RPMI8226 (cell line): Measurements from ENCODE around the gene HEPACAM.

Experiments
- DNase-seq: peaks from one replicate; pipeline ENCODE4 v3.0.0-alpha.2; 2015

Gene HEPACAM

DNA sequence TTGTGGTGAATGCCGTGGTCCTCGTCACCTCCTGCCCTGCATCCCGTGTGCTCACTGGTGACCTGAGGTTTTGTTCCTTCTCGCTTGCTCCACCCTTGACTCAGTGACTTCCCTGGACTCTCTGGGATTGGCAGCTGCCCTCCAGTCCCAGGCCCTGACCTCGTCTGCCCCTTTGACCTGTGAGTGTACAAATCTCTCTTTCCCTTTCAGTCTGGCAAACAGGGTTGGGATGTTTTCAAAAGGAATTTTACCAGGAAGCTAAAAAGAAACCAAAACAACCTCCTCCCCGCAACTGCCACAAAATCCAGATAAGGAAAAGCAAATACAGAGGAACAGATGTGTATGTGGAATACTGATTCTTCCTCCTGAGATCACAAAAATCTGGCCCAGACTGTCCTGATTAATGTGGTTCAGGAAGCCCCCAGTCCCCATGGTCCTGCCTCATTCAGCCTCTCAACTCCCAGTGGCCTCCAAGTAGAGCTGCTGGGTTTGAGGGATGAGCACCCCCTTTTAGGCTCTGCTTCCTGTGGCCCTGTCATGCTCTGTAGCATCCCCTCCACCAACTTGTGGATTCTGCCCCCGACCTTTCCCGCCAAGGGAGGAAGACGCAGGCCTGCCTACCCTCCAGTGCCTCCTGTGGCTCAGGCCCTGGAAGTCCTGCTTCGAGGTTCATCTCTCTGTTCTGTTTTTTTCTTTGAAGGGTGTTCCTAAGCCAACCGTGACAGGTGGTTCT is 53.3 kb downstream of the HEPACAM start:
- no peak for DNase-seq

GRCh38 chr11:124880958-124881357 is 54.9 kb downstream of the HEPACAM start:
- DNase-seq: no peak

DNA sequence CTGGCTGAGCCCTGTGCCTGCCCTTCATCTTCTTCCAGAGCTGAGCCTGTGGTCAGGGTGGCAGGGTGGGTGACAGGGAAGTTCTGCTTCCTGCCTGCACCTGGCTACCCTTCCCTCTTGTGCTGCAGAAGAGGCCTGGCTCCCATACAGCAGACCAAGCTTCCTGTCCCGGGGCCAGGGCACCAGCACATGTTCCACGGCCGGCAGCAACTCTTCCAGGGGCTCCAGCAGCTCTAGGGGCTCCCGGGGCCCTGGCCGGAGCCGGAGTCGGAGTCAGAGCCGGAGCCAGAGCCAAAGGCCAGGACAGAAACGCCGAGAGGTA is 55.6 kb downstream of the HEPACAM start:
- no peak for DNase-seq

DNA sequence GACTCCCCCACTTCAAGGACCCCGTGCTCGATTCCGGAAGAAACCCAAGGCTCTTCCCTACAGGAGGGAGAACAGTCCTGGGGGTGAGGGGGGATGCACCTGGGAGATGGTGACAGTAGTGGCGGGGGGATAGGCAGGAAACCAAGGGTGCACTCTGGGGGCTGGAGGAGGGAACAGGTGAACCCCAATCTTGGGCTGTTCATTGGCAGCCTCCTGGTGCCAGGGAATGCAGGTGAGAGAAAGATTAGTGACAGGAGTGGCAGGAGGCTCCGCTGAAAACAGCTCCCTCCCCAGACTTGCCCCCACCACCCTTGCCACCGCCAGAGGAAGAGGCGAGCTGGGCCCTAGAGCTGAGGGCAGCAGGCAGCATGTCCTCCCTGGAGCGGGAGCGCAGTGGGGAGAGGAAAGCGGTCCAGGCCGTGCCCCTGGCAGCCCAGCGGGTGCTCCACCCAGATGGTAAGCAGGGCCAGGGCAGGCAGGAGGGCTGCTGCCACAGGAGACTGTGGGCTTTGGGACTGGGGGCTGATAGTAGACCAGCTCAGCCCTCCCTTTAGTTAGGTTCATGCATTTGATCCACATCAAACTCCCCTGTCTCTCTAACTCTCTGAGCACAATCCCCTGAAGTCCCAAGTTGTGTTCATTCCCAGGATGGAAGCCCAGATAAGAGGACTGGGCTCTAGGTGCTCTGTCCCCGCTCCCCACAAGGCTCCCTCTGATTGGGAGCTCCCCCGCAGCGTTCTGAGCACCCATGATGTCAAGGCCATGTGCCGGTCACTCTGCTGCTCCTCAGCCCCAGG is 56.2 kb downstream of the HEPACAM start:
- DNase-seq: no peak

DNA sequence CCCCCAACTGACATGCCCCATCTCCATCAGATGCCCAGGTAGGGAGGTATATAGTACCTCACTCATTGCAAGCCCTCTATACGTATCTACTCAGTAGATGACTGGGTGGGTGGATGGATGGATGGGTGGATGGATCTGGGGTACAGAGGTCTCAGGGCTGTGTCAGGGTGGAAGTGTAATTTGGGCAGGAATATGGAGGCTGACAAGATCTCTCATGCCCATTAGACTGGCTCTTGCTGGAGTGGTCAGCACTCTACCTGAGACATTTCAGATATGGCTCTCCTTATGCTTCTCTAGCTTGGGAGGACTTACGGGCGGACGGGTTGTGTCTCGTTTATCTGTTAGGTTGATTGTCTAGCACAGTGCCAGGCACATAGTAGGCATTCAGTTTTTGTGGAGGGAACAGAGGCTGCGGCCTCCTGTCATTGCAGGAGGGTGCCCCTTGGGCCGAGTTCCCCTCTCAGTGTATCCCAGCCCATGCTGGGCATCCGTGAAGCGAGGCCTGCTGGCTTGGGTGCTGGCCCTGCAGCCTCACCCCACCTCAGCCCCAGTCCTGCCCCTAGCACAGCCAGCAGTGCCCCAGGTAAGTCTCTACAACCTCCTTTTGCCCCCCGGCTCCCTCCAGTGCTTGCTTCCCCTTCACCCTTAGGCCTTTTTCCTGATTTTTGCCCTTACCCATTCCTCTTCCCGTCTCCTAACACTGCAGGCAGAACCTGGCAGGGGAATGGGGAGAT is 56.9 kb downstream of the HEPACAM start:
- DNase-seq: no peak

DNA sequence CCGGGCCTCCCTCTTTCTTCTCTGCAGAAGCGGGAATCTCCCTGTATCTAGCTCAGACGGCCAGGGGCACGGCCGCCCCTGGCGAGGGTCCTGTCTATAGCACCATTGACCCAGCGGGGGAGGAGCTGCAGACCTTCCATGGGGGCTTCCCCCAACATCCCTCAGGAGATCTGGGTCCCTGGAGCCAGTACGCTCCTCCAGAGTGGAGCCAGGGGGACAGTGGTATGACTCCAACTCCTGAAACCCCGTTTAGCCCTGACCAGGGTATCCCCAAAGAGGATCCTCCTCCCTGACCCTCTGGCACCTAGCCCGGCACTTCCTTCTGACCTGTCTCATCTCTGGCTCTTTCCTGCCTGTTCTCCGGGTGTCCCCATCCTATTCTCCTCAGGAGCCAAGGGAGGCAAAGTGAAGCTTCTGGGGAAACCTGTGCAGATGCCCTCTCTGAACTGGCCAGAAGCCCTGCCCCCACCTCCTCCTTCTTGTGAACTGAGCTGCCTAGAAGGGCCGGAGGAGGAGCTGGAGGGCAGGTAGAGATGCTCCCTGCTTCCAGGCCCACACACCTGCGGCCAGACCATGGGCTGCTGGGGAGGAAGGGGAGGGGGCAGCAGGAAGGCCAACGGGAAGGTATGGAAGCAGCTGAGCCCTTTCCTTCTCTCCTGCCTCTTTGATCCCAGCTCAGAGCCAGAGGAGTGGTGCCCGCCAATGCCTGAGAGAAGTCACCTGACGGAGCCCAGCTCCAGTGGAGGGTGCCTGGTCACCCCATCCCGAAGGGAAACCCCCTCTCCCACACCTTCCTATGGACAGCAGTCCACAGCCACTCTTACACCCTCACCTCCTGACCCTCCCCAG is 57.7 kb downstream of the HEPACAM start:
- DNase-seq: no peak

DNA sequence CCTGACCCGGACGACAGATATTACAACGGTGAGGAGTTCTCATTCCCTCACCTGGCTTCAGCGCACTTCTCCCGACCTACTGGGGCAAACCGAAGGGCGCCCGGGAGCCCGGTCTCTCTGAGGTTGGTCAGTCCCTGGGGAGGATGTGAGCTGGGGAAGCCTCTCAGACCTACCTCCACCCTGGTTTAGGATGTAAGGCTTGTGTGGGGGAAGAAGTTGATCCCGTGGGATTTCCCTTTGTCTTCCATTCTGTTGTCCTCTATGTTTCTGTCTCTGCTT is 58.3 kb downstream of the HEPACAM start:
- no peak for DNase-seq

GRCh38 chr11:124876818-124877630 is 58.8 kb downstream of the HEPACAM start:
- DNase-seq: no peak

DNA sequence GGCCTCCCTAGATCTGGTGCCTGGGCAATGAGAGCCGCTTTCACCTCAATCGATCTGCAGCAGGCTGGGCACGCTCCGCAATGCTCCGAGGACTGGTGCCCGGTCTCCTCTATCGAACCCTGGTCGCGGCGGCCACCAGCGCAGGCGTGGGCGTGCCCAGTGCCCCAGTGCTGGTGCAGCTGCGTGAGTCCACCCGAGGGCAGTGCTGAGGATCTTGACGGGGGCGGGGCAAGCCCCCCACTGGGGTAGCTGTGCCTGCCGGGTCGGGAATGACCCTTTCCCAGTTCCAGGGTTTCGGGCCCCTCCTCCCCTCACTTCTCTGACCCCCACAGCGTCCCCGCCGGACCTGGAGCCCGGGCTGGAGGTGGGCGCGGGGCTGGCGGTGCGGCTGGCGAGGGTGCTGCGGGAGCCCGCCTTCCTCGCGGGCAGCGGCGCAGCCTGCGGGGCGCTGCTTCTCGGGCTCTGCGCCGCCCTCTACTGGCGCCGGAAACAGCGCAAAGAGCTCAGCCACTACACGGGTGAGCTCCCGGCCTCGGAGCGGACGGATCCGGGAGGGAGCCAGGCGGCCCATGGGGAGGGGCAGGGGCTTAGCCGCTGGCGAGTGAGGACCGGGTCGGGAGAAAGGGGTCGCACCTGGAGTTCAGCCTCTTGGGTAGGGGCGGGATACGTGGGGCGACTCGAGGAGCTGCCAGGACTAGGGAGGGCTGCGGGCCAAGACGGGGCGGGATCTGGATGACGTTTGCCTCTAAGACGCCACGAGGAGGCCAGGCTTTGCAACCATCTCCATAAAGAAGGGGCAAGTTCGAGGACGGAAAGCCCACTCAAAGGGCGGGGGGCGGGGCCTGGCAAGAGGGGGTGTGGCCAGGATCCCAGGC is 59.7 kb downstream of the HEPACAM start:
- peak; percentile 77 for DNase-seq

DNA sequence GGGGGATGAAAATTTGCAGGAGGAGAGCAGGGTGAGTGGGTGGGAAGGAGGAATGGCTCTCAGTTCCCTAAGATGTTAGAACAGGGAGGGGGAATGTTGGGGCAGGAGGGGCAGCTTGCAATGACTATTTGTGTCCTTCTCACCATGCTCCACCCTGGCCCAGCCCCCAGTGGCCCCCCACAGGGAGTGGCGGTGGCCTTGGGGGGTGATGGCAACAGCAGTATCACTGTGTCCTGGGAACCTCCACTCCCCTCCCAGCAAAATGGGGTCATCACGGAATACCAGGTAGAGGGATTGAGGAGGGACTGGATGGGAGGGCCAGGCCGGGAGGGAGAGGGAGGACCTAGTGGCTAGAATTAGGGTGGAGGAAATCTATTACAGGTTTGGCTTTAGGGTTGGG is 60.4 kb downstream of the HEPACAM start:
- DNase-seq: no peak

DNA sequence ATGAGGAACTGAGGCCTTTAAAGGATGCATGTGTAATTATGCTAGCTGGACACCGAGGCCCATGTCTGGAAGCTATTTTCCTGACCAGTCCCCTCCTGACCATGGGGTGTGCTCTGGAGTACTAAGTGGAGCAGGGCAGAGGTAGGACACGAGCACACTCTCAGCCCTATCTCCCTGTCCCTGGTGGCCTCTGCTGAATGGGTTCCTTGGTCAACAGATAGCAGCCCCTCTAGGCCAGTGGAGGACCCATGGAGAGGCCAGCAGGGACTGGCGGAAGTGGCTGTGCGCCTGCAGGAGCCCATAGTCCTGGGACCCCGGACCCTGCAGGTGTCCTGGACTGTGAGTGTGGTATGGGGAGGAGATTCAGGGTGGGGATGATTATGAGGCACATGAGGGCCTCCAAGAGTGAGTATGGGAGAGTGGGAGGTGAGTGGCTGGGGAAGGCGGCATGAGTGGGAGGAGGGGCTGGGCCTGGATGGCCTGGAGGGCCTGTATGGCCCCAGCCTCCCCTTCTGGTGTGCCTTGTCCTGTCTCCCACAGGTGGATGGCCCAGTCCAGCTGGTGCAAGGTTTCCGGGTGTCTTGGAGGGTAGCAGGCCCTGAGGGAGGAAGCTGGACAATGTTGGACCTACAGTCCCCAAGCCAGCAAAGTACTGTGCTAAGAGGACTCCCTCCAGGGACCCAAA is 61.1 kb downstream of the HEPACAM start:
- no peak for DNase-seq

- no peak for DNase-seq
Observed at GRCh38 chr11:124873951-124874350, 61.9 kb downstream of the HEPACAM start.

GRCh38 chr11:124872741-124873140 is 63.1 kb downstream of the HEPACAM start:
- DNase-seq: no peak

DNA sequence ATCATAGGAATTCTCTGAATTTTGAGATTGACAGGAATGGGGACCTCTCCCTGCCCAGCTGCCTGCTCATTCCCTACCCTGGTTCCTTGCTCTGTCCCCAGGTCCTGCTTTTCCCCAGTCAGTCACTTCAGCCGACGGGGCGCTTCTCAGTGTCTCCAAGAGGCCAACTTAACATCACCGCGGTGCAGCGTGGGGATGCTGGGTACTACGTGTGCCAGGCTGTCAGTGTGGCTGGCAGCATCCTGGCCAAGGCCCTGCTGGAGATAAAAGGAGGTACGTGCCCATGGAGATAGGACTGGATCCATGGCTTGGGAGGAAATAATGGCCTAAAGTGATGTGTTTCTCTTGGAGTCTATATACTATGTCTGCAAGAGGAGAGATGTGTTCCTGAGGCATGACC is 63.6 kb downstream of the HEPACAM start:
- DNase-seq: no peak

- no peak for DNase-seq
Observed at GRCh38 chr11:124870430-124870829, 65.4 kb downstream of the HEPACAM start.

GRCh38 chr11:124869856-124870387 is 65.9 kb downstream of the HEPACAM start:
- DNase-seq: no peak

- no peak for DNase-seq
Observed at GRCh38 chr11:124869331-124869730, 66.5 kb downstream of the HEPACAM start.
